K562 (cell line): Measurements from ENCODE around the gene PSMB10. TPM values are rescaled to one million over a fixed set of nuclear protein-coding genes. Genes with fewer than 3 reads are reported as not detected.

Experiments
- BRD4 ChIP-seq: fragments of 200-600 bp; sonication (generic); IDR thresholded peaks from 2 replicates; pipeline ENCODE4 v1.6.1; 2017; ENCODE audit warnings: inconsistent platforms
- CBX8 ChIP-seq: fragments of 200-600 bp; sonication (generic); IDR thresholded peaks from 2 replicates; pipeline ENCODE4 v1.6.1; 2012; ENCODE audit warnings: borderline replicate concordance, mixed run types, low read depth, mild to moderate bottlenecking, moderate library complexity, mixed read lengths, low read length, control low read depth, inconsistent platforms; ENCODE audit not compliant: poor library complexity, severe bottlenecking; ENCODE audit errors: extremely low read depth
- polyA plus RNA-seq, 8 experiments: library from polyadenylated mRNA; depleted of rRNA in 4 of 8; stranded (reverse) in 5 of 8; unstranded in 3 of 8; fragments of >200 nt; fragmentation: Nextera tagmentation in 2 of 8; fragmentation: Illumina TruSeq in 1 of 8; extraction: Ambion mirVana in 2 of 8; extraction: Trizol in 1 of 8; gene quantifications; 2 replicates each; pipeline versions ENCODE4 v1.2.1 to v1.2.3, GENCODE V29; 2011 to 2014; ENCODE audit warnings: inconsistent platforms in 1 of 8, missing spikeins in 1 of 8
- total RNA-seq, 7 experiments: library from RNA; depleted of rRNA in 6 of 7; stranded (reverse); fragments of >200 nt in 6 of 7; fragmentation: Illumina TruSeq in 2 of 7; extraction: Trizol in 2 of 7; gene quantifications; 2 replicates each; pipeline versions ENCODE4 v1.2.1 to v1.2.3, GENCODE V29; 2011 to 2021; ENCODE audit warnings: low replicate concordance in 1 of 7
- TF ChIP-seq, protein P1 (sequence below), 2 experiments: fragments of 450-650 bp in 1 of 2; sonication (generic) in 1 of 2; formaldehyde crosslinking in 1 of 2; IDR thresholded peaks; 2 replicates each; pipeline versions ENCODE4 v1.7.1 to v1.9.0; 2016 to 2022; ENCODE audit warnings: inconsistent platforms in 1 of 2, mild to moderate bottlenecking in 1 of 2, missing genetic modification reagents in 1 of 2
- TF ChIP-seq, protein P2 (sequence below): fragments of 450-650 bp; IDR thresholded peaks from 2 replicates; pipeline ENCODE4 v1.6.1; 2016; ENCODE audit warnings: mild to moderate bottlenecking, moderate library complexity

PSMB10 gene
- total and polyA plus RNA-seq, 9 of the 15 experiments (the other 6 are each of a cell fraction or from before 2014, with no cell fraction given): 11.7 to 105 (median 51.0) TPM

DNA sequence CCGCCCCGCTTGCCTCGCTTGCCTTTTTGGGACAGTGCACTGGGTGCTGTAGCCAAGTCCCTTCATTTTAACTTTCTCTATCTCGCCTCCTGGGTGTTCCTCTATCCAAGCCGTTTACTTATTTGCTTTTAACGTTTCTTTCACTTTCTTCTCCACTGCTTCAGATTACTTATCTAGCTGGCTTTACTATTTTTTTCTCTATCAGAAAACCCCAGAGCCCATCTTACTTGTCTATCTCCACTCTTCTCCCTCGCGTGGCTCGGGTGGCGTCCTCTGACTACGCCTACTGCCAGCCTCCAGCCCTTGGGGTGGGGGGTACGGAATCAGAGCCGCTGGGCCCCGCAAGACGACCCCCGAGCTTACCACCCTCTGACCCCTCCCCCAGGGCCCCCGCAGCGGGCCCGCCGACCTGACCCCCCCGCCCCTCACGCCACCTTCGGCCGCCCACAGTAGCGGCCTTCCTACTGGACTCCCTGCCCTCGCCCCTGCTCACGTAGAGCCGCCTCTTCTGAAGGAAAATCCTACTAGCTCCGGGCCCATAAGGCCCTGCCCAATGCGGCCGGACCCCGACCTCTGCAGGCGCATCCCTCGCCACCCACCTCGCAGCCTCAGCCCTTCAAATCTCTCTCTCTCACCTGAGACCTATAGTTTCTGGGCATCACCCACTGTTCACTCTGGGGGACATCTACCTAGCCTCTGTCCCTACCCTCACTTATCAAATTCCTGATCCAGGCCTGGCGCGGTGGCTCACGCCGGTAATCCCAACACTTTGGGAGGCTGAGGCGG, 32.8 kb upstream of the PSMB10 start (continued):
- TF ChIP-seq, protein P1, sequence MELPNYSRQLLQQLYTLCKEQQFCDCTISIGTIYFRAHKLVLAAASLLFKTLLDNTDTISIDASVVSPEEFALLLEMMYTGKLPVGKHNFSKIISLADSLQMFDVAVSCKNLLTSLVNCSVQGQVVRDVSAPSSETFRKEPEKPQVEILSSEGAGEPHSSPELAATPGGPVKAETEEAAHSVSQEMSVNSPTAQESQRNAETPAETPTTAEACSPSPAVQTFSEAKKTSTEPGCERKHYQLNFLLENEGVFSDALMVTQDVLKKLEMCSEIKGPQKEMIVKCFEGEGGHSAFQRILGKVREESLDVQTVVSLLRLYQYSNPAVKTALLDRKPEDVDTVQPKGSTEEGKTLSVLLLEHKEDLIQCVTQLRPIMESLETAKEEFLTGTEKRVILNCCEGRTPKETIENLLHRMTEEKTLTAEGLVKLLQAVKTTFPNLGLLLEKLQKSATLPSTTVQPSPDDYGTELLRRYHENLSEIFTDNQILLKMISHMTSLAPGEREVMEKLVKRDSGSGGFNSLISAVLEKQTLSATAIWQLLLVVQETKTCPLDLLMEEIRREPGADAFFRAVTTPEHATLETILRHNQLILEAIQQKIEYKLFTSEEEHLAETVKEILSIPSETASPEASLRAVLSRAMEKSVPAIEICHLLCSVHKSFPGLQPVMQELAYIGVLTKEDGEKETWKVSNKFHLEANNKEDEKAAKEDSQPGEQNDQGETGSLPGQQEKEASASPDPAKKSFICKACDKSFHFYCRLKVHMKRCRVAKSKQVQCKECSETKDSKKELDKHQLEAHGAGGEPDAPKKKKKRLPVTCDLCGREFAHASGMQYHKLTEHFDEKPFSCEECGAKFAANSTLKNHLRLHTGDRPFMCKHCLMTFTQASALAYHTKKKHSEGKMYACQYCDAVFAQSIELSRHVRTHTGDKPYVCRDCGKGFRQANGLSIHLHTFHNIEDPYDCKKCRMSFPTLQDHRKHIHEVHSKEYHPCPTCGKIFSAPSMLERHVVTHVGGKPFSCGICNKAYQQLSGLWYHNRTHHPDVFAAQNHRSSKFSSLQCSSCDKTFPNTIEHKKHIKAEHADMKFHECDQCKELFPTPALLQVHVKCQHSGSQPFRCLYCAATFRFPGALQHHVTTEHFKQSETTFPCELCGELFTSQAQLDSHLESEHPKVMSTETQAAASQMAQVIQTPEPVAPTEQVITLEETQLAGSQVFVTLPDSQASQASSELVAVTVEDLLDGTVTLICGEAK (IDR thresholded peaks at IDR 0.05): peak; percentile 30; the same call in 1 of the 2 replicates
- TF ChIP-seq, protein P1 (CRISPR knock-in tag; IDR thresholded peaks at IDR 0.05): no peak
- TF ChIP-seq BRD4 (no peak), CBX8 (no peak)
- TF ChIP-seq, protein P2, sequence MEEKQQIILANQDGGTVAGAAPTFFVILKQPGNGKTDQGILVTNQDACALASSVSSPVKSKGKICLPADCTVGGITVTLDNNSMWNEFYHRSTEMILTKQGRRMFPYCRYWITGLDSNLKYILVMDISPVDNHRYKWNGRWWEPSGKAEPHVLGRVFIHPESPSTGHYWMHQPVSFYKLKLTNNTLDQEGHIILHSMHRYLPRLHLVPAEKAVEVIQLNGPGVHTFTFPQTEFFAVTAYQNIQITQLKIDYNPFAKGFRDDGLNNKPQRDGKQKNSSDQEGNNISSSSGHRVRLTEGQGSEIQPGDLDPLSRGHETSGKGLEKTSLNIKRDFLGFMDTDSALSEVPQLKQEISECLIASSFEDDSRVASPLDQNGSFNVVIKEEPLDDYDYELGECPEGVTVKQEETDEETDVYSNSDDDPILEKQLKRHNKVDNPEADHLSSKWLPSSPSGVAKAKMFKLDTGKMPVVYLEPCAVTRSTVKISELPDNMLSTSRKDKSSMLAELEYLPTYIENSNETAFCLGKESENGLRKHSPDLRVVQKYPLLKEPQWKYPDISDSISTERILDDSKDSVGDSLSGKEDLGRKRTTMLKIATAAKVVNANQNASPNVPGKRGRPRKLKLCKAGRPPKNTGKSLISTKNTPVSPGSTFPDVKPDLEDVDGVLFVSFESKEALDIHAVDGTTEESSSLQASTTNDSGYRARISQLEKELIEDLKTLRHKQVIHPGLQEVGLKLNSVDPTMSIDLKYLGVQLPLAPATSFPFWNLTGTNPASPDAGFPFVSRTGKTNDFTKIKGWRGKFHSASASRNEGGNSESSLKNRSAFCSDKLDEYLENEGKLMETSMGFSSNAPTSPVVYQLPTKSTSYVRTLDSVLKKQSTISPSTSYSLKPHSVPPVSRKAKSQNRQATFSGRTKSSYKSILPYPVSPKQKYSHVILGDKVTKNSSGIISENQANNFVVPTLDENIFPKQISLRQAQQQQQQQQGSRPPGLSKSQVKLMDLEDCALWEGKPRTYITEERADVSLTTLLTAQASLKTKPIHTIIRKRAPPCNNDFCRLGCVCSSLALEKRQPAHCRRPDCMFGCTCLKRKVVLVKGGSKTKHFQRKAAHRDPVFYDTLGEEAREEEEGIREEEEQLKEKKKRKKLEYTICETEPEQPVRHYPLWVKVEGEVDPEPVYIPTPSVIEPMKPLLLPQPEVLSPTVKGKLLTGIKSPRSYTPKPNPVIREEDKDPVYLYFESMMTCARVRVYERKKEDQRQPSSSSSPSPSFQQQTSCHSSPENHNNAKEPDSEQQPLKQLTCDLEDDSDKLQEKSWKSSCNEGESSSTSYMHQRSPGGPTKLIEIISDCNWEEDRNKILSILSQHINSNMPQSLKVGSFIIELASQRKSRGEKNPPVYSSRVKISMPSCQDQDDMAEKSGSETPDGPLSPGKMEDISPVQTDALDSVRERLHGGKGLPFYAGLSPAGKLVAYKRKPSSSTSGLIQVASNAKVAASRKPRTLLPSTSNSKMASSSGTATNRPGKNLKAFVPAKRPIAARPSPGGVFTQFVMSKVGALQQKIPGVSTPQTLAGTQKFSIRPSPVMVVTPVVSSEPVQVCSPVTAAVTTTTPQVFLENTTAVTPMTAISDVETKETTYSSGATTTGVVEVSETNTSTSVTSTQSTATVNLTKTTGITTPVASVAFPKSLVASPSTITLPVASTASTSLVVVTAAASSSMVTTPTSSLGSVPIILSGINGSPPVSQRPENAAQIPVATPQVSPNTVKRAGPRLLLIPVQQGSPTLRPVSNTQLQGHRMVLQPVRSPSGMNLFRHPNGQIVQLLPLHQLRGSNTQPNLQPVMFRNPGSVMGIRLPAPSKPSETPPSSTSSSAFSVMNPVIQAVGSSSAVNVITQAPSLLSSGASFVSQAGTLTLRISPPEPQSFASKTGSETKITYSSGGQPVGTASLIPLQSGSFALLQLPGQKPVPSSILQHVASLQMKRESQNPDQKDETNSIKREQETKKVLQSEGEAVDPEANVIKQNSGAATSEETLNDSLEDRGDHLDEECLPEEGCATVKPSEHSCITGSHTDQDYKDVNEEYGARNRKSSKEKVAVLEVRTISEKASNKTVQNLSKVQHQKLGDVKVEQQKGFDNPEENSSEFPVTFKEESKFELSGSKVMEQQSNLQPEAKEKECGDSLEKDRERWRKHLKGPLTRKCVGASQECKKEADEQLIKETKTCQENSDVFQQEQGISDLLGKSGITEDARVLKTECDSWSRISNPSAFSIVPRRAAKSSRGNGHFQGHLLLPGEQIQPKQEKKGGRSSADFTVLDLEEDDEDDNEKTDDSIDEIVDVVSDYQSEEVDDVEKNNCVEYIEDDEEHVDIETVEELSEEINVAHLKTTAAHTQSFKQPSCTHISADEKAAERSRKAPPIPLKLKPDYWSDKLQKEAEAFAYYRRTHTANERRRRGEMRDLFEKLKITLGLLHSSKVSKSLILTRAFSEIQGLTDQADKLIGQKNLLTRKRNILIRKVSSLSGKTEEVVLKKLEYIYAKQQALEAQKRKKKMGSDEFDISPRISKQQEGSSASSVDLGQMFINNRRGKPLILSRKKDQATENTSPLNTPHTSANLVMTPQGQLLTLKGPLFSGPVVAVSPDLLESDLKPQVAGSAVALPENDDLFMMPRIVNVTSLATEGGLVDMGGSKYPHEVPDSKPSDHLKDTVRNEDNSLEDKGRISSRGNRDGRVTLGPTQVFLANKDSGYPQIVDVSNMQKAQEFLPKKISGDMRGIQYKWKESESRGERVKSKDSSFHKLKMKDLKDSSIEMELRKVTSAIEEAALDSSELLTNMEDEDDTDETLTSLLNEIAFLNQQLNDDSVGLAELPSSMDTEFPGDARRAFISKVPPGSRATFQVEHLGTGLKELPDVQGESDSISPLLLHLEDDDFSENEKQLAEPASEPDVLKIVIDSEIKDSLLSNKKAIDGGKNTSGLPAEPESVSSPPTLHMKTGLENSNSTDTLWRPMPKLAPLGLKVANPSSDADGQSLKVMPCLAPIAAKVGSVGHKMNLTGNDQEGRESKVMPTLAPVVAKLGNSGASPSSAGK: peak; percentile 0; the same call in 1 of the 2 replicates
